Neuronal stem cell (in vitro differentiated cells): Measurements from ENCODE around the gene SMAD5.
A peak's percentile ranks its signal among the peaks of the same experiment; 100 is the strongest.

Experiments used
- DNase-seq: peaks from one replicate; pipeline ENCODE4 v3.0.0-alpha.2; 2013; ENCODE audit warnings: low spot score
- H2AFZ ChIP-seq: one replicate; pipeline ENCODE4 v1.6.1; 2013; ENCODE audit warnings: mild to moderate bottlenecking, low read length, inconsistent platforms
- H2AK5ac ChIP-seq: 2 replicates; pipeline ENCODE4 v1.6.1; 2013; ENCODE audit warnings: low read depth, mild to moderate bottlenecking, inconsistent platforms, low read length, moderate library complexity, mixed read lengths
- H2BK120ac ChIP-seq: 2 replicates; pipeline ENCODE4 v1.6.1; 2013; ENCODE audit warnings: low read depth, mild to moderate bottlenecking, inconsistent platforms, low read length, moderate library complexity, mixed read lengths
- H2BK12ac ChIP-seq: one replicate; pipeline ENCODE4 v1.6.1; 2013; ENCODE audit warnings: low read length, inconsistent platforms
- H2BK15ac ChIP-seq: 2 replicates; pipeline ENCODE4 v1.6.1; 2013; ENCODE audit warnings: mild to moderate bottlenecking, low read length, inconsistent platforms, mixed read lengths
- H2BK5ac ChIP-seq: one replicate; pipeline ENCODE4 v1.6.1; 2013; ENCODE audit warnings: inconsistent platforms, mild to moderate bottlenecking, low read length, moderate library complexity
- H3K14ac ChIP-seq: one replicate; pipeline ENCODE4 v1.6.1; 2013; ENCODE audit warnings: low read length, inconsistent platforms
- H3K18ac ChIP-seq: 2 replicates; pipeline ENCODE4 v1.6.1; 2013; ENCODE audit warnings: low read length, inconsistent platforms
- H3K23ac ChIP-seq: 2 replicates; pipeline ENCODE4 v1.6.1; 2013; ENCODE audit warnings: low read depth, mild to moderate bottlenecking, mixed read lengths, low read length, inconsistent platforms; ENCODE audit not compliant: poor library complexity
- H3K27ac ChIP-seq: replicated peaks from 3 replicates; pipeline ENCODE4 v1.5.1; 2013; ENCODE audit warnings: low read length, inconsistent platforms
- H3K27me3 ChIP-seq, 3 experiments: 2 replicates each; pipeline ENCODE4 v1.6.1; 2013; ENCODE audit warnings: low read length in 3 of 3, mild to moderate bottlenecking in 2 of 3, inconsistent platforms in 1 of 3, low read depth in 1 of 3, mixed read lengths in 1 of 3, moderate library complexity in 1 of 3; ENCODE audit not compliant: control insufficient read depth in 3 of 3, insufficient read depth in 3 of 3
- H3K36me3 ChIP-seq, 2 donors: replicated peaks in 1 of 2; 2 replicates each; pipeline ENCODE4 v1.6.1; 2013; ENCODE audit warnings: low read length in 2 of 2; ENCODE audit not compliant: control insufficient read depth in 2 of 2, insufficient read depth in 2 of 2
- H3K4ac ChIP-seq: 2 replicates; pipeline ENCODE4 v1.6.1; 2013; ENCODE audit warnings: inconsistent platforms, mild to moderate bottlenecking, low read length, moderate library complexity
- H3K4me1 ChIP-seq, 2 donors: 1 replicate in 1 of 2; 2 replicates in 1 of 2; pipeline ENCODE4 v1.6.1; 2013; ENCODE audit warnings: low read length in 2 of 2, low read depth in 1 of 2; ENCODE audit not compliant: control insufficient read depth in 2 of 2, insufficient read depth in 1 of 2
- H3K4me2 ChIP-seq: one replicate; pipeline ENCODE4 v1.6.1; 2013; ENCODE audit warnings: mild to moderate bottlenecking, low read length, inconsistent platforms; ENCODE audit not compliant: insufficient read depth, poor library complexity, severe bottlenecking
- H3K4me3 ChIP-seq, 2 donors: 2 replicates each; pipeline ENCODE4 v1.5.1; 2013; ENCODE audit warnings: low read length in 2 of 2, mild to moderate bottlenecking in 2 of 2, inconsistent platforms in 1 of 2, moderate library complexity in 1 of 2
- H3K79me1 ChIP-seq: one replicate; pipeline ENCODE4 v1.6.1; 2013; ENCODE audit warnings: low read depth, mild to moderate bottlenecking, inconsistent platforms, low read length, moderate library complexity
- H3K9ac ChIP-seq: one replicate; pipeline ENCODE4 v1.6.1; 2013; ENCODE audit warnings: mild to moderate bottlenecking, low read depth, low read length, inconsistent platforms; ENCODE audit not compliant: poor library complexity
- H3K9me3 ChIP-seq, 2 donors: replicated peaks in 1 of 2; 2 replicates each; pipeline versions ENCODE3 to v1.6.1; 2013; ENCODE audit warnings: low read length in 2 of 2, mild to moderate bottlenecking in 2 of 2, inconsistent platforms in 1 of 2, low read depth in 1 of 2, mixed read lengths in 1 of 2, moderate library complexity in 1 of 2; ENCODE audit not compliant: control insufficient read depth in 2 of 2, insufficient read depth in 1 of 2
- H4K8ac ChIP-seq: one replicate; pipeline ENCODE4 v1.6.1; 2013; ENCODE audit warnings: low read depth, mild to moderate bottlenecking, inconsistent platforms, low read length, moderate library complexity
- H4K91ac ChIP-seq: one replicate; pipeline ENCODE4 v1.6.1; 2013; ENCODE audit warnings: low read length, low read depth, mild to moderate bottlenecking, inconsistent platforms; ENCODE audit not compliant: poor library complexity
- WGBS, 2 donors: extraction: QIAGEN DNeasy Blood & Tissue Kit; methylation state at CpG; one replicate each; pipeline ENCODE4 v1.1.7; 2013; ENCODE audit warnings: missing lambda C conversion rate in 2 of 2, mixed read lengths in 1 of 2; ENCODE audit not compliant: insufficient read length in 2 of 2, insufficient replicate concordance in 1 of 2; ENCODE audit errors: extremely low coverage in 2 of 2; 5-methylcytosine and 5-hydroxymethylcytosine counted together

Gene SMAD5

DNA sequence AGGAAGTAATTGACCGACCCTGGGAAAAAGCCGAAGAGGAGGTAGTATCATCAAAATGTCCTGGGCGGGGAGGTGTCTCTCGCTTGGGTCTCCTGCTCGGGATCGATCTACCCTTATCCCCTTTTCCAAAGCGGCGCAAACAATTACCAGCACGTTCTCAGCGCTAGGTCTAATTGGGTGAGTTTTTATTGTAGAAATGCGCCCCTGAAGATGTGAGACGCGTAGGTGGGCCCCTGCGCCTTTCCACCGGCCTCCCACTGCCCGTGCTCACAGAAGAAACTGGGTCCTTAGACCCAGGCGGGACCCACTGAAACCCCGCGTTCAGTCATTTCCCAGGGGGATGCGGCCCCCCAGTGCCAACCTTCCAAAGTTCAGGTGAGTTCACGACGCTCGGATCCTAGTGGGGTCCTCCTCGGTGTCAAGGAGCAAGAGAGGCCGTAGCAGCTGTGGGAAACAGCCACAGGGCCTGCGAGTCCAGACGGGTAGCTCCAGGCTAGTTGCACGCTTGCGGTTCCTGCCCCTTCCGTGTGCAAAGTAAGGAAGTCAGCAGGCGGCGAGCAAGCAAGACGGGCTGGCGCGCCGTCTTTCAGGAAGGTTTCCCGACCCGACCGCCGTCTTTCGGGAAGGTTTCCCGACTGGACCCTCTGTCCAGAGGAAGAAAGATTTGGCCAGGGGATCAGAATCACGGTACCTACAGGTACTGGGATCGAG is 58.8 kb downstream of the SMAD5 start:
- H2BK15ac ChIP-seq, result no peak overlapping the region
- peak overlapping the region; percentile 99 for H3K4me2 ChIP-seq
- no peaks in the 10 kb centered on the region for H3K9me3 ChIP-seq
- no peak overlapping the region for H2BK5ac ChIP-seq
- H2BK120ac ChIP-seq, result no peak overlapping the region
- H3K18ac ChIP-seq, result peak overlapping the region; percentile 6
- H3K4me3 ChIP-seq, result peak overlapping the region in 1 of 2 donors; percentile 52
- peaks cover 9 to 56% (median 45%) of the 10 kb centered on the region in 3 experiments for H3K27me3 ChIP-seq
- DNase-seq, result no peak
- H3K4me1 ChIP-seq, result peaks cover 9 to 18% of the 10 kb centered on the region in 2 donors
- H3K4ac ChIP-seq, result no peak overlapping the region
- peaks cover 3 to 28% of the 10 kb centered on the region in 2 donors for H3K36me3 ChIP-seq
- no peaks in the 10 kb centered on the region for H3K79me1 ChIP-seq
- H4K91ac ChIP-seq, result no peak overlapping the region
- H3K9ac ChIP-seq, result no peak overlapping the region
- no peak overlapping the region for H2BK12ac ChIP-seq
- no peak overlapping the region for H4K8ac ChIP-seq
- WGBS, 2 donors, result no CpG with 5 or more reads among the region's 44 CpGs
- H3K14ac ChIP-seq, result no peak overlapping the region
- peak overlapping the region; percentile 66 for H3K23ac ChIP-seq
- no peak overlapping the region for H2AK5ac ChIP-seq
- no peak overlapping the region for H3K27ac ChIP-seq
- H2AFZ ChIP-seq, result peak overlapping the region; percentile 97

- Histone ChIP-seq H2AK5ac (no peak overlapping the region), H3K4ac (no peak overlapping the region), H3K14ac (no peak overlapping the region), H3K36me3 (peaks cover 3 to 23% of the 10 kb centered on the region in 2 donors), H3K23ac (peak overlapping the region; percentile 66), H2BK5ac (no peak overlapping the region), H4K8ac (no peak overlapping the region), H2BK15ac (no peak overlapping the region), H3K9ac (peak overlapping the region; percentile 56), H3K9me3 (no peaks in the 10 kb centered on the region), H3K18ac (peak overlapping the region; percentile 49), H2AFZ (peak overlapping the region; percentile 97), H3K4me3 (peak overlapping the region; percentile 52 to 83), H4K91ac (no peak overlapping the region), H3K27ac (no peak overlapping the region), H3K27me3 (peaks cover 9 to 57% (median 45%) of the 10 kb centered on the region in 3 experiments), H3K4me2 (peak overlapping the region; percentile 99), H3K79me1 (no peaks in the 10 kb centered on the region), H2BK12ac (no peak overlapping the region), H2BK120ac (no peak overlapping the region), H3K4me1 (peaks cover 9 to 19% of the 10 kb centered on the region in 2 donors)
- WGBS, 2 donors, result no CpG with 5 or more reads among the region's 56 CpGs
- DNase-seq, result no peak
Measured at GRCh38 chr5:136192015-136192525, 59.4 kb downstream of the SMAD5 start.

- Histone ChIP-seq H3K4me3 (peak within 1 kb of the TSS; percentile 52 to 83), H3K4me2 (peak within 1 kb of the TSS; percentile 99), H3K9ac (peak within 1 kb of the TSS; percentile 56), H4K91ac (no peak within 1 kb of the TSS), H3K27me3 (peaks cover 9 to 57% (median 45%) of the 10 kb centered on the region in 3 experiments), H3K79me1 (no peaks in the 10 kb centered on the region), H2BK12ac (no peak within 1 kb of the TSS), H3K4me1 (peaks cover 9 to 19% of the 10 kb centered on the region in 2 donors), H3K4ac (no peak within 1 kb of the TSS), H2AK5ac (peak within 1 kb of the TSS; percentile 34), H3K36me3 (peaks cover 3 to 16% of the 10 kb centered on the region in 2 donors), H3K23ac (peak within 1 kb of the TSS; percentile 66), H2AFZ (peak within 1 kb of the TSS; percentile 97), H2BK15ac (no peak within 1 kb of the TSS), H2BK120ac (no peak within 1 kb of the TSS), H3K27ac (no peak within 1 kb of the TSS), H2BK5ac (no peak within 1 kb of the TSS), H3K18ac (peak within 1 kb of the TSS; percentile 60), H4K8ac (no peak within 1 kb of the TSS), H3K9me3 (no peaks in the 10 kb centered on the region), H3K14ac (no peak within 1 kb of the TSS)
- no CpG with 5 or more reads among the region's 81 CpGs for WGBS, 2 donors
- peak; percentile 51 for DNase-seq
Measured at GRCh38 chr5:136192526-136193321, 60.1 kb downstream of the SMAD5 start, which contains the start of gene SMIM32. SMIM32 (minus strand) TSS chr5:136193162; CDS start chr5:136192524, 638 bp downstream.
